ENCODE measurements around the gene ERC1.
"Not testable (repeated sequence)": the region's sequence is repeated elsewhere in the genome, so short reads cannot be mapped to it uniquely, and the experiment has no call there.

The ERC1 gene

DNA sequence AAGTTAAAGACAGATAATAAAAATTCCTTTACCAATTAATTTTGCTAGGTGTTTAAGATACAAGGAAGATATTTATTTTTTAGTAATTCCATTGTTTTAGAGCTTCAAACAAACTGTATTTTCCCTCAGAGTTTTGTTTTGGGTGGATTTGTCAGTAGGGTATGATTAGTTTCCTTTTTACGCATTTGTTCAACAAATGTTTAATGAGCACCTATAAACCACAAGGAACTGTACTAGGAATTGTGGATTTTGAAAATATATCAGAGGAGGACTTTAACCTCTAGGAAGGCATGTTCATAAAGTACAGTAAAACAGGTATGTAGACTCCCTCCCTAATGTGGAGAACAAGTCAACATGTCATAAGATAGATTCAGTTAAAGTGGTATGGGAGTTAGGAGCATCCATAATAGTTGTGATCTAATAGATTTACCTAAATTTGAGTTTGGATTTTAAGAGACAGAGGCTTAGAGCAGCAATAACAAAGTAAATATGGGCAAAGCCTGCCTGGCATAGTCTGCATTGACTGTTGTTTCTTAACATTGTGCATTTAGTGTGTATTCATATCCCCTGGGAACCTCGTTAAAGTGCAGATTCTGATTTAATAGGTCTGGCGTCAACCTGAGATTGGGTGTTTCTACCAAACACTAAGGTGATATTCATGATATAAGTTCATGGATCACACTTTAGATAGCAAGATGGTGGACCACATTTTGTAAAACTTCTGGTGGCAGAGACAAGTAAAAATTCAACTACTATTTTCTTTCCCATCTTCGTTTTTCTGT lies 232.0 kb downstream of the ERC1 start:
- DNase-seq (ENCODE audit: low spot score) = no peak

DNA sequence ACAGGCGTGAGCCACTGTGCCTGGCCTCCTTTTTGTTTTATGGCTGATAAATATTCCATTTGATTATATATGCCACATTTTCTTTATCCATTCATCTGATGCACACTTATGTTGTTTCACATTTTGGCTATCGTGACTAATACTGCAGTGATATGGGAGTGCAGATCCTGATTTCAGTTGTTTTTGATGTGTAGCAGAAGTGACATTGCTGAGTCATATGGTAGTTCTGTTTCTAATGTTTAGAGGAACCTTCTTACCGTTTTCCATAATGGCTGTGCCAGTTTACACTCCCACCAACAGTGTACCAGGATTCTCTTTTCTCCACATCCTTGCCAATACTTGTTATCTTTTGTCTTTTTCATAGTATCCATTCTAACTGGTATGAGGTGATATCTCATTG lies 235.9 kb downstream of the ERC1 start:
- no peak for DNase-seq (ENCODE audit: low spot score)

DNA sequence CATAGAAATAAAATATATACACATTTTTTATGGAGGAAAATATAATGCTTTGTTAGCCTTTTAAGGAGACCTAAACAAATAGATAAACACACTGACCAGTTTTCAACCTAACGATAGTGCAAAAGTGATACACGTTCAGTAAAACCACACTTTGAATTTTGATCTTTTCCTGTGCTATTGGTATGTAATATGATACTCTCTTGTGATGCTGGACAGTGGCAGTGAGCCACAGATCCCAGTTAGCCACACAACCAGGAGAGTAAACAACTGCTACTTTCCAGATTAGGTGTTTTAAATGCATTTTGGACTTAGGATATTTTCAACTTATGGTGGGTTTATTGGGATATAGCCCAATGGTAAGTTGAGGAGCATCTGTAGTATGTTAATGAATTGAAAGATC lies 243.1 kb downstream of the ERC1 start:
- no peak for DNase-seq (ENCODE audit: low spot score)

DNA sequence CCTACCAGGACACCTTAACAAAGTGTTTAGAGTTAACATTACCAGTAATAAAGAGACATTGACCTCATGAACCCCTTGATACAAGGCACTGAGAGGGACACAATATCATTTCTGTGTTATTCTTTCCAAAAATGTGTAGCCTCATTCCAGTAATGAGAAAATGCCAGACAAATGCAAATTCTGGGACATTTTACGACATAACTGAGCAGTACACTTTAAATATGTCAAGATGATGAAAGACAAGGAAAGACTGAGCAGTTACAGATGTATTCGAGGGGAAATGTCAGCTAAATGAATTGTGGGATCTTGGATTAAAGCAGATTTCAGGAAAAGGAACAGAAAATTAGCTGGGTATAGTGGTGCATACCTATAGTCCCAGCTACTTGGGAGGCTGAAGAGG lies 255.6 kb downstream of the ERC1 start:
- no peak for DNase-seq (ENCODE audit: low spot score)

DNA sequence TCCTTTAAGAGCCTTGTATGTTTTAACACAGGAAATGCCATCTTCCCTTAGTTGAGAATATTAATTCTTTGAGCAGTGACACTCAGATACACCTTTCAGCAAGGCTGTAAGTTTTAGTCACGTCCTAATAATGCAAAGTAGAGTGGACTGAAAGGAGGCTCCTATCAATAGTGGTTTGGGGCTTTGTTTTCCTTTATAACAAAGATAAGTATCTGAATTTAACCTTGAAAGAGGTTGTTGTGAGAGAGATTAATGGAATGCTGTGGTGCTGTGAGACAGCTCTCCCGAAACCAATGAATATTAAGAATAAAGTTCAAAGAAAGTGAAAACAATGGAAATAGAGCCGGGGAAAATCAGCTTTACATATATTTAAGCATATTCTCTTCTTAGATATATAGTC lies 259.6 kb downstream of the ERC1 start:
- no peak for DNase-seq (ENCODE audit: low spot score)

DNA sequence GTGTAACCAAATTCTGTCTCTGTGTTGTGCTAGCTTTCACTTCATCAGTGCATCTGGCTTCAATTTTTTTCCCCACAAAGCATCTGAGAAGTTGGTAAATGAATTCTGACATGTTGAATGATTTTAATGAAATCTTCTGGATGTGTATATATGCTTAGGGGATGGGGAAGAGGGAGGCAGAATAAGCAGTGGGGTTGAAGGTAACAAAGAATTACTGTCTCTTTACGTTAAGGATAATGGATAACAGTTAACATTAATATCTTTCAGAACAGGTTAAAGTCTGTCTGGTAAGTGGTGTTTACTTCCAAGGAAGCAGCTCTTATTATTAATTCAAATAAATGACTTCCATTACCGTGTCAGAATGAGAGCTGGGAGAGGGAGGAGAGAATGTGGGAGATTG lies 261.7 kb downstream of the ERC1 start:
- no peak for DNase-seq (ENCODE audit: low spot score)

DNA sequence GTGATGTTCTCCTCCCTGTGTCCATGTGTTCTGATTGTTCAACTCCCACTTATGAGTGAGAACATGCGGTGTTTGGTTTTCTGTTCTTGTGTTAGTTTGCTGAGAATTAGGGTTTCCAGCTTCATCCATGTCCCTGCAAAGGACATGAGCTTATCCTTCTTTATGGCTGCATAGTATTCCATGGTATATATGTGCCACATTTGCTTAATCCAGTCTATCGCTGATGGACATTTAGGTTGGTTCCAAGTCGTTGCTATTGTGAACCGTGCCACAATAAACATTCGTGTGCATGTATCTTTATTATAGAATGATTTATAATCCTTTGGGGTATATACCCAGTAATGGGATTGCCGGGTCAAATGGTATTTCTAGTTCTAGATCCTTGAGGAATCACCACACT lies 264.1 kb downstream of the ERC1 start:
- not testable (repeated sequence) for DNase-seq (ENCODE audit: low spot score)

DNA sequence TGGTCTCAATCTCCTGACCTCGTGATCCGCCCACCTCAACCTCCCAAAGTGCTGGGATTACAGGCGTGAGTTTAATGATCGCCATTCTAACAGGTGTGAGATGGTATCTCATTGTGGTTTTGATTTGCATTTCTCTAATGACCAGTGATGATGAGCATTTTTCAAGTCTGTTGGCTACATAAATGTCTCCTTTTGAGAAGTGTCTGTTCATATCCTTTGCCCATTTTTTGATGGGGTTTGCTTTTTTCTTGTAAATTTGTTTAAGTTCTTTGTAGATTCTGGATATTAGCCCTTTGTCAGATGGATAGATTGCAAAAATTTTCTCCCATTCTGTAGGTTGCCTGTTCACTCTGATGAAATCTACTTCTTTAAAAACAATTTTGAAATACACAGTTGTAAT lies 264.8 kb downstream of the ERC1 start:
- not testable (repeated sequence) for DNase-seq (ENCODE audit: low spot score)

DNA sequence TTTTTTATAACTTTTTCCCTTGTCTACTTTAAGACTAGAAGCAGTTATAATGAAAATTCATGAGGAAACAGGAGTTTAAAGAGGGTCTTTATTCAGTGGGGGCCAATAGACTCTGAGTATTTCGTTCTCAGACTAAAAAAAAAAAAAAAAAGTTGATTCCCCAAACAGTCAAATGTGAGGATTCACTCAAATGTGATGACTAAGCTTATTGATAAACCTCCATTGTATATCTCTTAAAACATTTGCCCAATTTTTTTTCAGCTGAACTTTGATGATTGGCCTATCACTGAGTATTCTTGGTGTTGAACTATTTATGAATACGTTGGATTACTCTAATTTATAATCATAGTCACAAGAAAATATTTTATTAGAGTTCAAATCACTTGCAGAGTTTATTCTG lies 265.3 kb downstream of the ERC1 start:
- DNase-seq (ENCODE audit: low spot score) = no peak

DNA sequence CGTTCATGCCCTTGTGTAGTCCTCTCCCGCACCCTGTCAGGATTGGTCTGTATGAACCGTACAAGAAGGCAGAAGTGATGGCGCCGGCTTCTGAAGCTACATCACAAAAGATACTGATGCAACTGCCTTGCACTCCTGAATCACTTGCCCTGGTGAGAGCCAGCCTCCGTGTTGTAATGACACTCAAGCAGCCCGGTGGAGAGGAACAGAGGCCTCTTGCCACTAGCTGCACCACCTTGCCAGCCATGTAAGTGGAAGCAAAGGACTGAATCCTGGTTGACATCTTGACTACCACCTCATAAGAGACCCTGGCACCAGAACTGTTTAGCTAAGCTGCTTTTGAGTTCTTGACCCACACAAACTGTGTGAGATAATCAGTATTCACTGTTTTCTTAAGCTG lies 266.0 kb downstream of the ERC1 start:
- DNase-seq (ENCODE audit: low spot score) = no peak

DNA sequence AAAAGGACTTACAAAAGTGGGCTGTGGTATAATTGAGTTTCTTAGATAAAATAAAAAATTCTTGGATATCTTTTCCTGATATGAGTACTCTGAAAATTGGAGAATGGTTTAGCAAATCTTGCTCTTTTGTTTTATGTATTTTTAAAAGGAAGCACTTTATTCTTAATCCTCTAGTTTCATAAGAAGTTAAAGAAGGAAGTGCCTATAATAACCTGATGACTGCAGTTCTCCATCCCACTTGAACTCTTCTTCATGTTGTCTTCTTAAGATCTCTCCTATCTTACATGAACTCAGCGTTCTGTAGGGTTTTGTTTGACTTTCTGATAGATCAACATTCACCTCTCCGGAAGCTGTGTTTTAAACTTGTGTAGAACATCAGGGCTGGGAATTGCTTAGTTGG lies 271.0 kb downstream of the ERC1 start:
- no peak for DNase-seq (ENCODE audit: low spot score)

DNA sequence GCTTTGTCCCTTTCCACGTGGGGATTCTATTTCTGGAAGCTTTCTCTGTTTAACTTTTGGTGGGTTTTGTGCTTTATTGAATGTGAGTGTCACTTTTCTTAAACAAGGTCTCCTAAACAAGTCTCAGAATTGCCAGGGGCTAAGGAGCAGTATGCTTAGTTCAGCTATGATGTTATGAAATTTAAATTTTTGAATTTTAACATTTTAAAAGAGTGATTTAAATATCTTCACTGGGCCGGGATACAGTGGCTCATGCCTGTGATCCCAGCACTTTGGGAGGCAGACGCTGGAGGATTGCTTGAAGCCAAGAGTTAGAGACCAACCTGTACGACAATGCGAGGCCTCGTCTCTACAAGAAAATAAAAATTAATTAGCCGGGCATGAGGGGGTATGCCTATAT lies 276.2 kb downstream of the ERC1 start:
- DNase-seq (ENCODE audit: low spot score) = no peak

DNA sequence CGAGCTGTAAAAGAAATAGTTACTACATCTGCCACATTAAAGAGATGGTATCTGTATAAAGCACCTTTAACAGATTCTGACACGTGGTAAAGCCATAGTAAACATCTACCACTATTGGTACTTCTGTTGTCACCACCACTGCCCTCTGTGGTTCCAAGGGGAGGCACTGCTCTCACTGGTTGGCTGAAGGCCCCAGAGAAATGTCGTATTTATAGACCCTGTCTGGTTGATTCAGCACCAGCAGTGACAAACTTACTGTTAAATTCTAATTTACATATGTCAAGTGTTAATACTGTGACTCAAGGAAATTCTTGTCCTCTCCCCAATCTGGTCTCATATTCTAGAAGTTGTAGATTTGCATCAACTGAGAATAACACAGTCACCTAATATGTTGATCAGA lies 281.1 kb downstream of the ERC1 start:
- peak; percentile 11 for DNase-seq (ENCODE audit: low spot score)

DNA sequence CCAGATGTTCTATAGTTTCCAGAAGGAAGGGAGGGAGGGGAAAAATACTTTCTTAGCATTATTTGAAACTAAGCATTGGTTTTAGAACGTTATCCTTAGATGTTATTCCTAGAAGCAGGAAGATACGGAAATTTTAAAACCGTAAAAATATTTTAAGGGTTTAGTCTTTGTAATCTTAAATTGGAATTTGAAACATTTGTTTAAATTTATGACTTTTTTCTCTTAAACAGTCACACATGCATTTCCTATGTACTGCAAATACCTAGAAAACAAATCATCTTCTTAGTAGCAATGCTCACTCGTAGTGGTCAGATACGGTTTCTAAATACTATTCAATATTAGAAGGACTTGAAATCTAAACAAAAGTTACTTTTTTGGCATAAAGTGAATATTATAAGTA lies 282.0 kb downstream of the ERC1 start:
- DNase-seq (ENCODE audit: low spot score) = no peak

DNA sequence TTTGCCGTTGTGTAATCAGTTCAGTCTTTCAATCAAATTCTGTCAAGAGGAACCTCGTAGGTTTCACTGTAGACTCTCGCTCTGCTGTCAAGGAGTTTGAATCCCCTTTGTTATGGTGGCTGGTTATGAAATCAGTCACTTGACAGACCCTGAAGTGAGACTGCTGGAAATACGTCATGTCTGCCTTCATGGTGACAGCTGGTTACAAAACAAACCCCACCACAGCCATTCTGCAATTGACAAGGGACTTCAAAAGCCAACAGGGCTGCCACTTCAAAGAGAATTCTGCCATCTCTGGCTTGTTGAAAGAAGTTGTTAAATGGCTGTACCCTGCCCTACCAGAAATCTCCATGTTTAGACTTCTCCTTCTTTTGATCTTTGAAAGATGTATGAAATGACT lies 286.9 kb downstream of the ERC1 start:
- DNase-seq (ENCODE audit: low spot score) = peak; percentile 46

DNA sequence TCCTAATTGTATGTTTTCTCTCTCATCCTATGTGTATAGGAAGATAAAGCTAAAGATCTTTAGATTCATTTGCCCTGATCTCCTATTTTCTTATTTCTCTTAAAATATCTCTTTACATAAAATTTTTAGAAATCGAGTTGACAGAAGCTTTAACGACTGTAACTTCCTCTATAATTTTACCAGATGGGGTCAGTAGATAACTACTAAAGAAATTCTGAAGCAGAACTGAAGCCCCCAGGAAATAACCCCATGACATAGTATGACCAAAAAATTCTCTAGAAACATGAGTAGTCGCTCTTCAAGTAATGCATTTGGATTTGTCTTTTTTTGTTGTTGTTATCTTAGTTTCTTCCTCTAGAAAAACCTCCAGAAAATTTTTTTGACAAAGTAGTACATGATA lies 288.0 kb downstream of the ERC1 start:
- peak; percentile 51 for DNase-seq (ENCODE audit: low spot score)

DNA sequence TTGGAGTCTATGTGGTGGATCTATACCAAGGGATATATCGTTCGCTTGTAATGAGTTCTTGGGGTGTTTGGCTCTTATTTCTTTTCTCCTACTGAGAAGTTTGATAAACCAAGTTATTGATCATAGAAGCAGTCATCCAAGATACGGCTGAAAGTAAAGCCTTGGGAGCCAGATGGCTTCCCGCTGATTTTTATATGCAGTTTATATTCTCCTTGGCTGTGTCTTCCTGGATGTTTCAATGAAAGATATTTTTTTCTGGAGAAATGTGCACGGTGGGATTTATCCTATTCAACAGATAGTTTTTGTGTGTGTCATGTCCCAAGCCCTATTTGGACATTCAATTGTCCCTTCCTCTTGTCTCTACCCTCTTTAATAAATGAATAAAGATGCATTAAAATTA lies 289.0 kb downstream of the ERC1 start:
- no peak for DNase-seq (ENCODE audit: low spot score)

DNA sequence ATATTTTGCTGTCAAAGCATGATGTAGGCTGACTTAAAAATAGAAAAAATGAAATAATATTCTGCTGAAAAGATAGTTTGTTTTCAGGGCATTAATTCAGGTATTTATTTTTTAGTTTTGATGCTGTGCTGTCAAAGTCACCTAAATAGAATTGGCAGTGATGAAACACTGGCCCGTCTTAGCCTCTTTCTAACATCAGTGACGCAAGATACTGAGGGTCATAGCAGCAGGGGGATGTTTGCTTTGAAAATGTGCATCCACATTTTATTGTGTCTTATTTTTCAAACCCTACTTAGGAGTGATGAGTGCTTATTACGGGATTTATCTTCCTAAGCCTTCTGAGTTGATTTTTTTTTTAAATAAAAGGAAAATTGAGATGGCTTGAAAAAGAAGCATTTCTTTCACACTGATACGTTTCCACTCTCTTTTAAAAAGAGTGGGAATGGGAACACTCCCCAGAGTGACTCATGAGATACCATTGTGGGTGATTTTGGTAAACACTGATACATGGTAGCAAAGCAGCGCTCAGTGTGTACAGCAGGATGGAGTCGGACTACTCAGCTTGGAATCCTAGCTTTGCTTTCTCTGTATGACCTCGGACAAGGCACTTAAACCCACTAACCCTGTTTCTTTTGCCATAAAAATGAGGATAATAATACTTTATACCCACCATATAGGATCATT lies 290.8 kb downstream of the ERC1 start:
- no peak for DNase-seq (ENCODE audit: low spot score)

DNA sequence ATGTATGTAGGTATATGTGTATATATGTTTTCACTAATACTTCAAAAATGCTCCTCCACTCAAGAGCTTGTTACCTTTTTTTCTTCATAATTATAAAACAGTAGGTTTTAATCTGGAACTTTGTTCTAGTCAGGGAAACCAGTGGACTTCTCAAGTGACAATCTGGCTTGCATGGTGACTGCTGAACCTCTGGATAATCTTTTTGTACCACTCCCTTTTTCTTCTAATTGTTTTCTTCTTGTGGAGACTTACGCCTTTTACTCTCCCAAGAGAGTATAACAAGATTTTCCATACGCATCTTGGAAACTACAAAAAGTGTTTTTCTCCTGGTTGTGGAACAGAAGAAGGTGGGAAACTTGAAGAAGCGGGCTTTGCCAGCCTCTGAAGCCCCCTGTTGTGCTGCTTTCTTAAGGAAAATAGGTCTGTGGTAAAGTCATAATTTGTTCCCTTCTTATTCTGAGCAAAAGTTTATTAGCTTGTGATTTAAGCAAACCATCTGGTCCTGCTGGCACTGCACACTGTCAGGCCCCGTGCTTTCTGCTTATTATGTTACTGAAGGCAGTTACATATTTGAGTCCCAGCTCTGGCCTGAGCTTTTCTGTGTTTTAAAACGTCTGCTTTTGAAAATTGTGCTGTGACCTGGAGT lies 291.8 kb downstream of the ERC1 start:
- DNase-seq (ENCODE audit: low spot score) = no peak

DNA sequence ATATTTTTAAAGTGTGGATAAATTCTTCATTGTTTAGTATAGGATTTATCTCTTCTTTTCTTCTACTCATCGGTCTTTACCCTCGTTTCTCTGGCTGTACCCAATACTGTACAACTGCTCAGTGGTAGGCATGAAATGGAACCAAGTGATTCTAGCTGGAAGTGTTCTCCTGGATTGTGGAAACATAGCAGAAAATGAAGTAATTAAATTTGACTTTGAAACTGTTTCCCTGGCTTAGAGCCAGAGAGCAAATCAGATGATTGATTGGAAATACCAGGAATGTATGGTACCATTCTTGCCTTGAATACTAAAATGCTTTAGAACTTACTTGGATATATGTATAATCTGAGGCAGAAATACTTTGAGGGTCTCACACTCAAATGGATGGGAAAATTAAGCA lies 292.3 kb downstream of the ERC1 start:
- DNase-seq (ENCODE audit: low spot score) = no peak

DNA sequence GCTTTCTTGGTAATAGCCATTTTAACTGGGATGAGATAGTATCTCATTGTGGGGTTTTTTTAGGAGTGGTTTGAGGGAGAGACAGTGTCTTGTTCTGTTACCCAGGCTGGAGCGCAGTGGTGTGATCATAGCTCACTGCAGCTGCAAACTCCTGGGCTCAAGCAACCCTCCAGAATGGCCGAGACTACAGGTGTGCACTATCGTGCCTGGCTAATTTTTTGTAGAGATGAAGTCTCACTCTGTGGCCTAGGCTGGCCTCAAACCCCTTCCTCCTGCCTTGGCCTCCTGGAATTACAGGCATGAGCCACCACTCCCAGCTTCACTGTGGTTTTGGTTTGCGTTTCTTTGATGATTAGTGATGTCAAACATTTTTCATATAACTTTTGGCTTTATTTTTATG lies 293.6 kb downstream of the ERC1 start:
- DNase-seq (ENCODE audit: low spot score) = no peak

DNA sequence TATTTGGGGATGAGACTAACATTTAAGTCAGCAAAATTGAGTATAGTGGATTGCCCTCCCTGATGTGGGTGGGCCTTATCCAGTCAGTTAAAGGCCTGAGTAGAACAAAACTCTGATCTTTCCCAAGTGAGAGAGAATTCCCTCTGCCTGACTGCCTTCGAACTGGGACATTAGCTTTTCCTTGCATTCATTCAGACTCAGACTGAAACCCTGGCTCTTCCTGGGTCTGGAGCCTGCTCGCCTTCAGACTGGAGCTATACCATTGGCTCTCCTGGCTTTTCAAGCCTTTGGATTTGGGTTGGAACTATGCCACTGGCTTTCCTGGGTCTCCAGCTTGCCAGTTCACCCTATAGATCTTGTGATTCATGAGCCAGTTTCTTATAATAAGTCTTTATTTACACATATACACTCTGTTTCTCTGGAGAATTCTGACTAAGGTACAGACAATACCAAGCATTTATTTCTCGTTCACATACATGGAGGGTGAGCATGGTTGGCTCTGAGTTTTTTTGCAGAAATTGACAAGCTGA lies 296.5 kb downstream of the ERC1 start:
- no peak for DNase-seq (ENCODE audit: low spot score)

DNA sequence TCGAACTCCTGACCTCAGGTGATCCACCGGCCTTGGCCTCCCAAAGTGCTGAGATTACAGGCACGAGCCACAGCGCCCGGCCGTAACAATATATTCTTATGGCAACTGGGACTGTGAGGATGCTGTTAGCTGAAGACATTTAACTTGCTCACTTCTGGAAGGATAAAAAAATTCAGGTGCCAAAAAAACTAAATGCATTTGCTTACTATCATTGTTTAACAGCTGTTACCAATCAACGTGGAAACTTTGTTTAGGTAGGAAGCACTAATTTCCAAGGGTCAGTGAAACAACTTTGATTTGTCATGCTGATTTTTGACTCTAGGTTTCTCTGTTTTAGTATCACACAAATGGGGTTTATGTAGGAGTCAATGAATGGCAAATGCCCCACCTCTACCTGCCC lies 297.3 kb downstream of the ERC1 start:
- DNase-seq (ENCODE audit: low spot score) = no peak

Data from NAMALWA (cell line).